Measurements from ENCODE around the gene HNRNPR.
"Not testable (repeated sequence)": the region's sequence is repeated elsewhere in the genome, so short reads cannot be mapped to it uniquely, and the experiment has no call there.

Gene HNRNPR

DNA sequence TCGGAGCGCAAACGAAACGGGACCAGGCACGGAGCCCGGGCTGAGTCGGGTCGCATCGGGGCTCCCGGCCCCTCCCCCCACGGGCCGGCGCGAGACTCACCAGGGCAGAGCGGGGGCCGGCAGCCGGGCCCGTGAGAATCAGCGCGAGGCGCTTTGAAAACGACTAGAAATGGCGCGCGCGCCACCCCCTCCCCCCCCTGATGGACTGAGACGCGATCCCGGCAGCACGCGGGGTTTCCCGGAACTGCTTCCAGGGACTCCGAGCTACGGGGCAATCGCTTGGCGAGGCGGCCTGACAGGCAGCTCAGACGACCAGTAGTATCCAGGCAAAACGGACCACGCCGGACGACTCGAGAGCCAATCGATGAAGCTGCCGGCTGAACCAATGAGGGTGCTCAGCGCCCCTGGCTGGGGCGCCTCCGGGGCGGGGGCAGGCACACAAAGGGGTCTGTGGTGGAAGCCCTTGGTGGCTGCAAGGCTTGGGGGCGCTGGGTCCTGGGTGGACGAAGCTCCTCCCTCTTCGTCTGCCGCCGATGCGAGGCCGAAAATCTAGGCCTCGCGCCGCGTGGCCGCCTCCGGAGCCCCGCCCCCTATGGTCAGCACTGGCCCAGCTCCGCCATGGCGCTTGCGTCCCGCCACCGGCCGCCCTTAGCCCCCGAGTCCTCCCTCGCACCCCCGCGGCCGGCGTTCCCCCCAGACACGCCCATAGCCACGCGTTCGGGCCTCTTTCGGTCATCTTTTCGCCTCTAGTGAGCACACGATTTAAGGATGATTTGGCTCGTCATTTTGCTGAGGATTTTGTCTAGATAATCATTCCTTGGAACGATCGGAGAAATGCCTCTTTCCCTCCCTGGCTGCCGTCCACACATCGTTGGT is at the start of gene HNRNPR:
HNRNPR (minus strand) TSS at position 174 of the 876 bp plus-strand sequence. CDS start 3,276 bp downstream, outside the sequence.
- DNase-seq, result peak; percentile 100

DNA sequence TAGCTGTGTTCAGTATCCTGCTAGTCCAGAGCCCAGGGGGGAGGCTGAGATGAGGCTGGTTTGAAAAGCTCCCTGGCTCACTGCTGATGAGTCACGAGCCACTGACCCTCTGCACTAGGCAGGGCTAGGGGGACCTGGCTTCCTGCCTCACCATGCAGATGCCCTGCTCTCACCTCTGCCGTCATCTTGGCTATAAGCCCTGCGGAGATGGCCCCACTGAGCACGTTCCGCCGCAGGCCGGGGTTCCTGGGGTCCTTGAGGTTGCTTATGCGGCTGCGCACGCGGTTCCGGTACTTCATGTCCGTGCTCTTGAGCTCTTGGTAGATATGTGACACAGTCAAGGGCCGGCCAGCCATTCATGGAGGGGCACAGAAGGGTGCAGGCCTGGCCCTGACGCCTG is 49.6 kb upstream of the HNRNPR start:
- DNase-seq, result peak; percentile 70

DNA sequence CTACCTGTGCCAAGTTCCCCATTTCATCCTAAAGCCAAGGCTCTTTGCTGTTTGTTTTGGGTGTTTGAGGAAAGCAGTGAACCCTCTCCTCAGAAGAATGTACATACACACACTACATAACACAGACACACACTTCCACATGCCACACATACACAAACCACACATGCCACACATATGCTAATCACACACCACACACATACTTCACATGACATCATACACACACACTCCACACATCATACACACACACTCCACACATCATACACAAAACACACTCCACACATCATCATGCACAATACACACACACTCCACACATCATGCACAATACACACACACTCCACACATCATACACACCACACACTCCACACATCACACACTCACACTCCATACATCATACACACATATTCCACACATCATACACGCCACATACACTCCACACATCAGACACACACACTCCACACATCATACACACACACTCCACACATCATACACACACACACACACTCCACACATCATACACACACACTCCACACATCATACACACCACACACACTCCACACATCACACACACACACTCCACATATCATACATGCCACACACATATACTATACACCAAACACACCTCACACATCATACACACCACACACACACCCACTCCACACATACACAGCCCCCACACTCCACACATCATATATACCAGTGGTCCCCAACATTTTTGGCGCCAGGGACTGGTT is 48.2 kb upstream of the HNRNPR start:
- no peak for DNase-seq

DNA sequence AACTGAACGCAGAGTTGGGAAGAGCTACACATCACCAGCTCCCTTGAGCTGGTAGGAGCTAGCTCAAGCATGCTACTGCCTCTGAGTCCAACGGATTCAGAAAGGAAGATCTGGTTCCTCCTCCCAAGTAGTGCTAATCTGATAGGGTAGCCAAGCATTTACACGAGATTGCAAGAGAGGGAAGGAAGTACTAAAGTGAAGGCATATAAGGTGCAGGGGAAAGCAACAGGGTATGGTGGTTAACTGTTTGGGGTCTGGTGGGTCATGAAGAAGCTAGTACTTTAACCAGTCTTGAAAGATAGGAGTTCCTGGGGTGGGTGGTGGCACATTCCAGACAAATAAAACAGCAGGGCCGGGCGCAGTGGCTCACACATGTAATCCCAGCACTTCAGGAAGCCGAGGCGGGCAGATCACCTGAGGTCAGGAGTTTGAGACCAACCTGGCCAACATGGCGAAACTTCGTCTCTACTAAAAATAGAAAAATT is 45.8 kb upstream of the HNRNPR start:
- no peak for DNase-seq

DNA sequence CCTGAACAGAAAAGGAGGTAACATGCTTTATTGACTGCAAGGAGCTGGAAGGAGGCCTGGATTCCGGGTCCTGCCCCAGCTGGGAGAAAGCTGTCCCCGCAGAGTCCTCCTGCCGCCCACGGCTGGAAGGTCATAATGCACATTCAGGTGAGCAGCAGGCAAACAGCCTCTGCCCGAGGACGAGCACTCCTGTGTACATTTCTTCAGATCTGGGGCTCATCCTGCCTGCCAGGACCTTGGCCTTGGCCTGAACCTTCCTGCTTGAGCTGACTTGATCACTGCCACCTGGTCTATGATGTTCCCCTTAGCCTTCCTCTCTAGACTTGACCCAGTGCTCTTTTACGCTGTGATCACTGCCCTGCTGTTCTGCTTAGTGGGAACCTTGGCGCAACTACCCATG is 43.4 kb upstream of the HNRNPR start:
- DNase-seq, result no peak

DNA sequence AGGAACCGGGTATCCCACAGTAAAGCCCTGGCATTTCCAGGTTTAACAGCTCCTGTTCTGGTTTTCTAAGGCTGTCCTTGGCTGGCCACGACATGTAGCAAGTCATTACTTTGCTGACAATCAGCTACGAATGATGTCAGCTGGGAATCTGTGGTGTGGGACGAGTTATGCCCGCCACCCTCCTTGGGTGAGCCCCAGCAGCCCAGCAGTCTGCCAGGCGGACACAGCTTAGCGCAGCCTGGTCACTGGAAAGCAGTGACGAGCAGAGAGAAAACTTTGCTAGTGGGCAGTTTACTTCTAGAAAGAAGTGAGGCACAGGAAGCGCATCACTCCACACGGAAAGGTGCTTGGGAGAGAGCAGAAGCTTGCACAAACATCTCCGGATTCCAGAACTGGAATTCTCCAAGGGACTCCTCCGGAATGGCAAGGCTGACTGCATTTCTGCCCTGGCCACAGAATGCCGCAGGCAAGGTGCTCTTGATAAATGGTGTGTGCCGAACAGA is 41.1 kb upstream of the HNRNPR start:
- peak; percentile 68 for DNase-seq

DNA sequence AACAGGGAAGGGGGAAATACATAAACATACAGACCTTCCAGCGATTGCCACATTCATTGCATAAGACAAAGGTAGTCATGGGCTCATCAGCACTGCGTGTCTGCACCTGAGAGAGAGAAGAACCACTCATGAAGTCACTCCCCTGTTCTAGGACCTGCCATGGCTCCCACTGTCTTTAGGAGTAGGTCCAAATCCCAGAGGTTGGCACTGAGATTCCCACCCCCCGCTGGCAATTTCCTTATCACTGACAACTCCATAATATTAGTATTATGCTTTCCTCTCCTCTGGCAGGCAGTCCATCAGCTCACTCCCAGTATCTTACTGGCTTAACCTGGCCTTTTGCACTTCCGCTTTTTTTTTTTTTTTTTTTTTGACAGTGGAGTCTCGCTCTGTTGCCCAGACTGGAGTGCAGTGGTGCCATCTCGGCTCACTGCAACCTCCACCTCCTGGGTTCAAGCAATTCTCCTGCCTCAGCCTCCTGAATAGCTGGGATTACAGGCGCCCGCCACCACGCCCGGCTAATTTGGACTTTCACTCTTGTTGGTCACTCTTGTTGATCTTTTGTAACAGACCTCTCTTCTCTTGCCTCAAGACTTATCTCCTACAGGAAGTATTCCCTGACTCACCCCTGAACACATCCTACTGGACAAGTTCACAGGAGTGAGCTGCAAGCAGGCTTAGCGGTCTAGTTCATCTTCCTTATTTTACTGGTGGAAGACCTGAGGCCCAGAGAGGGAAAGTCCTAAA is 40.4 kb upstream of the HNRNPR start:
- DNase-seq, result no peak

DNA sequence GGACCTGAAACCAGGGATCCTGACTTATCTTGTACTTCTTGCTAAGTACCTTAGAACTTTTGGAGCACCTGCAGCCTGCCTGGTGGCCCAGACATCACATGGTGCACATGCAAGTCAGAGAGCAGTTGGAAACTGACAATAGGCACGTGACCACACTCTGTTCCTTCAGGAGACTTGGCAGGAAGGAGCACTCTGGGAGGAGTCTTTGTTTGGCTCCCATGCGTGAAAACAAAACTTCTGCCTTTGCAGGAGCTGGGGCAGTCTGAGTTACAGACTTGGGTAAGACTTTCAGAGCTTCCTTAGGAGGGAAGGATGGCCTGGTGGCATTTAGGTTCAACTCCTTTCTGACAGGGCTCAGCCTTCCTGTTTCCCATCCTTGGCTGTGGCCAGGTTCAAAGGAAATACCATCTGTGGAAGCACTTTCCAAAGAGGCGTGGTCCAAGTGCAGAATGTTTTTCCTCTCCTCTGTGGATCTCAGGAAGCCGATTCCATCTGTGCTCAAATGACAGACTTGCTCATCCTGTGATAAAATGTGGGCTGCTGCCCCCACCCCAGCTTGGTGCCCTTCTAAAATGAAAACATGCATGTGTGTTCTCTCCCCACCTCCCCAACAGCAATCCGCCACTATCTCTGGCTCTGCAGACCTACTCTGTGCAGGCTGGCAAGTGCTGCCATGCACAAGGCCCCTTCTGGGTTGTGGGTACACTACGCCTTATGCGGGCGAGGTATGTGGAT is 39.7 kb upstream of the HNRNPR start:
- DNase-seq, result no peak

DNA sequence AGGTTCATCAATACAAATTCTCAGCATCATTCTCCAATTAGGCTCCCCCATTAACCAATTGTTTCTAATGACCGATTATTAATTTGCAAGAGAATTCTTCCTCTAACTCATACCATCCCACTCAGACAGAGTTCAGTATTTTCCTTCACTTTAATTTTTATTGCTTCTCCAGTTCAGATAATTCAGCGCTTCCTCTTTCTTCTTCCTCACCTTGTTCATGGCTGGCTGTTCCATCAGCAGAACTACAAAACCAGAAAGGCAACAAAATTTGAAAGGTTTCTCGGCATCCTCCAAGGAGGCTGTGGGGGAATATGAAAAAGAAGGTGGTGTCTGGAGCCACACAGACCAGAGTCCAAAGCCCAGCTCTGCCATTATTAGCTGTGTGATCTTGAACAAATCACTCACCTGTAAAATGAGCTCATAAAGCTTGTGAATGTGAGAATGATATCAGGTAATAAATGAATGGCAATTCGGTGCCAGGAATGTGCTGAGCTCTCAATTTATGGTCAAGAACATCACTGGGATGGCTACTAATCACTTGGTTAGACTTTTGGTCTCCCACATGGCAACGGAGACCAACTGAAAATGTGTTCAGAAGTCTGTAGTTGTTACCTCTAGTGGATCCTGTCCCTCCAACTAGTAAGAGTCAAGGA is 37.3 kb upstream of the HNRNPR start:
- no peak for DNase-seq

DNA sequence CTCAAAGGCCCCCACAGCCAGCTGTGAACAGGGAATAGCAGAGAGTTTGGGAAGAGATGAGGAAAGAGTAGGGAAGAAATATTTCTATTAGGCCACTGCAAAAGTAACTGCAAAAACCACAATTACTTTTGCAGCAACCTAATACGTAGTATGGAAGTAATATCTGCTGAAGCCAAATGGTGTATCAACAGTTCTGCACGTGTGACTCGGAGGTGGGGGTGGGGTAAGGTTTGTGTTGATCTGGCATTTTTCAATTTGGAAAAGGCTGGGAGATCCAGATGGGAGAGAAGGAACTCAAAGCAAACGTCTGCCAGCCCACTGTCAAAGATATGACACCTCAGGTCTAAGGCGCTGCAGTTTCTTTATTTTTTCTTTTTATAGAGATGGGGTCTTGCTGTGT is 36.6 kb upstream of the HNRNPR start:
- DNase-seq, result no peak

DNA sequence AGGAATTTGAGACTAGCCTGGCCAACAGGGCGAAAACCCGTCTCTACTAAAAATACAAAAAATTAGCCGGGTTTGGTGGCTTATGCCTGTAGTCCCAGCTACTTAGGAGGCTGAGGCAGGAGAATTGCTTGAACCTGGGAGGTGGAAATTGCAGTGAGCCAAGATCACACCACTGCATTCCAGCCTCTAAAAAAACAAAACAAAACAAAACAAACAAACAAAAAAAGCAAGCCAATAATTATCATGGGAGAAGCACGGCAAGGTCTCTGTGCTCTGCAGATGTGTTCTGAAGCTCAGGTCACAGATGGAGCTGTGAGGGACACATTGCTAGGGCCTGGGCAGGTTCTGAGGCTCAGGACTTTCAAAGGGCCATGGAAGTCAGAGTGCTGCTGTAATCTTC is 36.2 kb upstream of the HNRNPR start:
- not testable (repeated sequence) for DNase-seq

DNA sequence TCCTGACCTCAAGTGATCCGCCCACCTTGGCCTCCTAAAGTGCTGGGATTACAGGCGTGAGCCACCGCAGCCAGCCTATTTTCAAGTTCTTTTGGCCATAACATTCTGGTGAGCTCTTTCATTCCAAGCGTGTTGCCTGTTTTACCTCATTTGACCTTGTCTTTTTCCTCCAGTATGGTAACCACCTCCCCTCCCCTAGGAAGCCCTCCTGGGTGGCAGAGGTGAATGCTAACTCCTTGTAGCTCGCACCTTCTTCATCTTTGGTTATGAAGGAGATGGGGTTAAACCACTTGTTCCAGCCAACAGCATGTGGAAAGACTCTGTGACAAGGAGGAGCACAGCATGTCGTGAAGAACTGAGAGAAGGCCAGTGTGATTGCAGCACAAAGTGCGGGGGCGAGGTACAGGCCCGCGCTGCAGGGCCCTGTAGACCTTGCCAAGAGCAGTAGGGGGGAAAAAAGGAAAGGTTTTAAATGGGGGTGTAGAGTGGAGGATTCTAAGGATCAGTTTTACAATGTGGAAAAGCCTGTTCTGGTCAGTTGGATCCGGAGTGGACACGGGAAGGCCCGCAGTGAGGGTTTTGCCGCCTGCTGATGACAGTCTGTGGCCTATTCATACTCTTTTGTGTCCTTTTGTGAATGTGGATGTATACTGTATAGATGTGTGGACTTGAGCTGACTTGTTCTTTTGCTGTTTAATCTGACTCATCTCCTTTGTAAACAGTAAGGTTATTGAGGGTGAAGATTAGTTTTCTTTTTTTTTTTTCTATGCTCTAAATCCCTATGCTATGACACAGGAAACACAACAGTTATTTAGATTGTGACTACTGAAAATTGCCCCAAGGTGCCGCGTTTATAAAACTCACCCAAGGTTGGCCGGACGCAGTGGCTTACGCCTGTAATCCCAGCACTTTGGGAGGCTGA is 33.1 kb upstream of the HNRNPR start:
- DNase-seq, result no peak

DNA sequence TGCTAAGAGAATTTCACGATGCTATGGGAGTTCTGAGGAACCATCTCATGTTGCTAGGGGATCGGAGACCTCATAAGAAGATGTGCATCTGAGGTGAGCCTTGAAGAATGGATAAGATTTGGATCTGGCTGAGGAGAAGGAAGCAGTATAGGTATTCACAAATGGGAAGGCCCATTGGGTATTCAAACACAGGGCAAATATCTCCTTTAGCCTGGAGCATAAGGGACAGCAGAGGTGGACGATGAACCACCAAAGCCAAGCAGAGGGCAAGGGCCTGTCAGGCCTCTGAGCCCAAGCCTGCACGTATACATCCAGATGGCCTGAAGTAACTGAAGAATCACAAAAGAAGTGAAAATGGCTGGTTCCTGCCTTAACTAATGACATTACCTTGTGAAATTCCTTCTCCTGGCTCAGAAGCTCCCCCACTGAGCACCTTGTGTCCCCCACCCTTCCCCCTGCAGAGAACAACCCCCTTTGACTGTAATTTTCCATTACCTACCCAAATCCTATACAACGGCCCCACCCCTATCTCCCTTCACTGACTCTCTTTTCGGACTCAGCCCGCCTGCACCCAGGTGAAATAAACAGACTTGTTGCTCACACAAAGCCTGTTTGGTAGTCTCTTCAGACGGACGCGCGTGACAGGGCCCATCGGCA is 30.1 kb upstream of the HNRNPR start:
- not testable (repeated sequence) for DNase-seq

DNA sequence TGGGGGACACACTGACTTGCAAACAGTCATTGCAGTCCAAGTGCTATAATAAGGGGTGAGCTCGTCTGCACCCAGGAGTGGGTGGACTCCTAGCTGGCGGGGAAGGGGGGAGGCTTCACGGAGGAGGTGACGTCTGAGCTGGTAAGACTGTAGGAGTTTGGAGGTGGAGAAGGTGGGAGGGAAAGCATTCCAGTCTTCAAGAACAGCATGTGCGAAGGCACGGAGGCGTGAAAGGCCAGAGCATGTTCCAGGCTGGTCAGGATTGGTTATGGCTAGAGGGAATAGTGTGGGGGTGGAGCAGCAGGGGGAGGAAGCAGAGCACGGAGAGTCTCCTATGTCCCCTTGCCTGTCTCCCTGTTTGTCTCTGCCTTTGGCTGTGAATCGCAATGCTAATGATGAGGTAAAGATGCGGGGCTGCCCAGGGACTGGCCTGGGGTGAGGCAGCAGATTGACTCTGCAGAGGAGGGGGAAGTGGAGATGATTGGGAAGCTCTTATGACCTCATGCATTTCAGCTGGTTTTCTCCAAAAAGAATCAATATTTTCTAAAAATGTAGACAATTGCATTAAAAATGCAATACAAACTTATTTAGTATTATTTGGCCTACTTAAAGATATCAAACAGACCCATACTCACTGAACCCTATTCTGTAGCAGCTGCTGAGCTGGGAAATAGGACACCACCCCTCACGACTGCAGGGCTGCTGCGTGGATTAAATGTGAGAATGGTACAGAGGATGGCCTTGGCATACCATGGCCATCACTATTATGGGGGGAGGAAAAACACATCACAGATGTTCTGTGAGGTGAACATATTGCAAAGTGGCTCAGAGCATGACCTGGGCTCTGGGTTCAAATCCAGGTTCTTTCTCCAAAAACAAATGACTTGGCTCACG is 28.1 kb upstream of the HNRNPR start:
- peak; percentile 68 for DNase-seq

DNA sequence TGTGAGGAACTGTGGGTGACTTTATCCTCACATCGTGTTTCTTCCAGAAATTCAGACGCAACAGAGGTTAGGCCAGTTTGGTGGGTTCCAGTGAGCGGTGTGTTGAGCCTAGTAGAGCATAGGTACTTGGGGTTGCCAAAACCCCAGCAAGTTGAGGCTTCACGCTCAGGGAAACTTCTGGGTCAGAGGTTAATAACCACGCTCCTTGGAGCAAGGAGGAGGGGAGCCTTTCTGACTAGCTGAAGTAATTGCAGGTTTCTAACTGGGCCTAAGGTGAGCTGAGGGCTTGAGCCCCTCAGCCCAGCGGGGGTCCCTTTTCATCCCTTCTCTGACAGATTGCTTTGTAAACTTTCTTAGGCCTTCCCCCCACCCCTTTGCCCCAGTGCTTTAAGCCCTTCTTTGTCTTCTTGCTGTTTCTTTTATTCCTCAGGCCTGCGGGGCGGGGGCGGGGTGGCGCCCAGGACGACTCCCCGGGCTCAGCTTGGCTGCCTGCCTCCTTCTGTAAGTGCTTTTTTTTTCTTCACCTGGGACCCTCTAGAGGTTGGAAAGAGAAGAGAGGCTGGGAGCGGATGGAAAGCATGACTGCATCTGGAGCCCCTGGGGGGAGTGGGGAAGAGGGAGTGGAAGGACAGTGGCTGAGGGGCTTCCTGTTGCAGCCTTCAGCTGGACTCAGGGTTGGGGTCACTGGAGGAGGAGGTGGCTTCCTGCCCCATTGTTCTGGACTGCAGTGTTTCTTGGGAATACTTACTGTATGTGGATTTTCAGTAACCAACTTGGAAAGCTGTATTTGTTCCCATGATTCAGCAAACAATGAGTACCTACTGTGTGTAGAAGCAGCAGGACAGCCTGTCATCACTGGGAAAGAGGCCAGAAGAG is 26.9 kb upstream of the HNRNPR start:
- peak; percentile 84 for DNase-seq

DNA sequence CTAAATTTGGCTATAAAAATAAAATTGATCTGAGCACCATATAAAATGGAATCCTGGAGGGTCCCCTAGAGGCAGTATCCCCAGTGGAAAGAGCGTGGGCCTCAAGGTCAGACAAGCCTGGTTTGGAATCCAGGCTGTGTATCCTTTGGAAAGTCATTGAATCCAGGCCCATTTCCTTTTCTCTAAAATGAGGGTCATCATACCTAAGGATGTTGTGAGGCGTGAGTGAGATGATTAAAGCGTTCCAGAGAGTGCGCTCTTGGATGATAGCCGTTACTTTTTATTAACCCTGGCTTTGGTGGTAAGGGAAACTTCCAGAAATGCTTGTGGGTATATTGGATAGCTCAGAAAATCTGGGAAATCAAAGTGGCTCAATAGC is 26.2 kb upstream of the HNRNPR start:
- no peak for DNase-seq

DNA sequence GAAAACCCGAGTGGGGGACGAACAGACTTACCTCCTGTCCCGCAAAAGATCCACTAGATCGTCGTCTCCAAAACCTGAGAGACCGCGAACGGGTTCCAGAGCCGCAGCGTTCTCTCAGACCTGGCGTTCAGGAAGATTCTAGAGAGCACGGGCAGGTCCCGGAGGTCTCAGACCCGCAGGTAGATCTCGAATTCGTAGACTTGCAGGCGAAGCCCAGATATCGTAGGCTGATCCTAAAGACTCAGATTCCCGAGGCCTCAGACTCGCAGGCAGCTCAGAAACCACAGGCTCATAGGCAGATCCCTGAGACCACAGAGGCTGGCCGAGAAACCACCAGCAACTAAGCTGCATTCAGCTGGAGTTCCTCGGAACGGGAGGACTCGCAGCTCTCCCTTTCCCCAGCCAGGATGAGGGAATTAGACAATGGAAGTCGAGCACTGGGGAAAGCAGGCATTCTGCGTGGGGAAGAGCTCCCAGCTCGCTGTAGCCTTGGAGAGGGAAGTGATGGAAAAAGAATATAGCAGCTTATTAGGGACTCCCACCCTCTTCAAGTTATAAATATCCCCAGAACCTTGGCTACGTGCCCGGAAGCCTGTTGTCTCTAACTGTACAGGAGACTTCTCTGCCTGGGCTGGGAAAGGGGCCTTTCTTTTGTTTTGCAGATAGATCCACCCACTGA is 25.4 kb upstream of the HNRNPR start, which contains the start of gene ZNF436:
ZNF436 (minus strand) TSS at position 502 of the 679 bp plus-strand sequence. CDS start 1,831 bp downstream, outside the sequence.
- DNase-seq, result peak; percentile 76

Measured in islet precursor cell (in vitro differentiated cells).